K562 (cell line): ENCODE results near the gene DENND5B. TPM values are rescaled to one million over a fixed set of nuclear protein-coding genes. Genes with fewer than 3 reads are reported as not detected.

Experiments
- CUX1 ChIP-seq: fragments of 200-800 bp; sonication (Bioruptor generic); IDR thresholded peaks from 2 replicates; pipeline ENCODE4 v1.6.1; 2016; ENCODE audit warnings: missing genetic modification characterization, missing compliant biosample characterization
- DIDO1 ChIP-seq: fragments of 450-650 bp; IDR thresholded peaks from 2 replicates; pipeline ENCODE4 v1.6.1; 2016; ENCODE audit warnings: low read depth, missing biosample characterization, missing genetic modification characterization
- E2F3 ChIP-seq: fragments of 250-450 bp; sonication (Bioruptor Pico); IDR thresholded peaks from 2 replicates; pipeline ENCODE4 v1.4.0; 2020; ENCODE audit warnings: mild to moderate bottlenecking
- EP400 ChIP-seq: fragments of 450-650 bp; IDR thresholded peaks from 2 replicates; pipeline ENCODE4 v1.6.1; 2017; ENCODE audit warnings: antibody characterized with exemption, mild to moderate bottlenecking, moderate library complexity
- ERF ChIP-seq: fragments of 450-650 bp; formaldehyde crosslinking; IDR thresholded peaks from 2 replicates; pipeline ENCODE4 v1.4.0; 2020; ENCODE audit warnings: mild to moderate bottlenecking, mixed read lengths
- FOXA3 ChIP-seq, 2 experiments: fragments of 450-650 bp in 1 of 2; sonication (generic) in 1 of 2; formaldehyde crosslinking; IDR thresholded peaks in 1 of 2; conservative IDR thresholded peaks in 1 of 2; 2 replicates each; pipeline versions ENCODE4 v1.4.0 to v1.8.0; 2020 to 2022; ENCODE audit warnings: mild to moderate bottlenecking in 2 of 2, missing genetic modification reagents in 1 of 2
- HBP1 ChIP-seq: fragments of 450-650 bp; formaldehyde crosslinking; IDR thresholded peaks from 2 replicates; pipeline ENCODE4 v1.4.0; 2022; ENCODE audit warnings: missing genetic modification characterization
- ID3 ChIP-seq, 2 experiments: fragments of 250-450 bp in 1 of 2; fragments of 450-650 bp in 1 of 2; sonication (Bioruptor Pico) in 1 of 2; IDR thresholded peaks; 2 replicates each; pipeline versions ENCODE4 v1.6.1 to v1.8.0; 2016 to 2021; ENCODE audit warnings: mild to moderate bottlenecking in 2 of 2, moderate library complexity in 2 of 2, missing compliant biosample characterization in 1 of 2, missing genetic modification characterization in 1 of 2
- POLR3G ChIP-seq: IDR thresholded peaks from 2 replicates; pipeline ENCODE4 v1.6.1; 2011; ENCODE audit not compliant: insufficient read length, insufficient replicate concordance; ENCODE audit errors: extremely low read depth
- RFX7 ChIP-seq: fragments of 250-450 bp; sonication (Bioruptor Pico); IDR thresholded peaks from 2 replicates; pipeline ENCODE4 v1.5.1; 2021; ENCODE audit warnings: mild to moderate bottlenecking
- ZNF253 ChIP-seq: fragments of 250-450 bp; sonication (Bioruptor Pico); conservative IDR thresholded peaks from 2 replicates; pipeline ENCODE4 v1.6.1; 2021; ENCODE audit warnings: mild to moderate bottlenecking
- ZNF431 ChIP-seq: sonication (generic); formaldehyde crosslinking; IDR thresholded peaks from 2 replicates; pipeline ENCODE4 v1.8.0; 2022; ENCODE audit warnings: mild to moderate bottlenecking, missing genetic modification reagents
- ZNF449 ChIP-seq: fragments of 250-450 bp; sonication (Bioruptor Pico); IDR thresholded peaks from 2 replicates; pipeline ENCODE4 v1.8.0; 2022; ENCODE audit warnings: moderate library complexity, mild to moderate bottlenecking, inconsistent platforms
- ZNF57 ChIP-seq: fragments of 450-650 bp; formaldehyde crosslinking; IDR thresholded peaks from 2 replicates; pipeline ENCODE4 v1.4.0; 2020; ENCODE audit warnings: mild to moderate bottlenecking, moderate library complexity
- polyA plus RNA-seq, 8 experiments: library from polyadenylated mRNA; depleted of rRNA in 4 of 8; stranded (reverse) in 5 of 8; unstranded in 3 of 8; fragments of >200 nt; fragmentation: Nextera tagmentation in 2 of 8; fragmentation: Illumina TruSeq in 1 of 8; extraction: Ambion mirVana in 2 of 8; extraction: Trizol in 1 of 8; gene quantifications; 2 replicates each; pipeline versions ENCODE4 v1.2.1 to v1.2.3, GENCODE V29; 2011 to 2014; ENCODE audit warnings: inconsistent platforms in 1 of 8, missing spikeins in 1 of 8
- total RNA-seq, 7 experiments: library from RNA; depleted of rRNA in 6 of 7; stranded (reverse); fragments of >200 nt in 6 of 7; fragmentation: Illumina TruSeq in 2 of 7; extraction: Trizol in 2 of 7; gene quantifications; 2 replicates each; pipeline versions ENCODE4 v1.2.1 to v1.2.3, GENCODE V29; 2011 to 2021; ENCODE audit warnings: low replicate concordance in 1 of 7

DENND5B gene
- total and polyA plus RNA-seq, 9 of the 15 experiments (the other 6 are each of a cell fraction or from before 2014, with no cell fraction given), result 0.99 to 6.0 (median 3.6) TPM

GRCh38 chr12:31618228-31619025, 27.5 kb upstream of the DENND5B start (continued):
- TF ChIP-seq CUX1 (CRISPR knock-in tag), result peak; percentile 97
- TF ChIP-seq HBP1 (CRISPR knock-in tag), result peak; percentile 97
- TF ChIP-seq ZNF449 (CRISPR knock-in tag), result peak; percentile 98
- TF ChIP-seq FOXA3 (CRISPR knock-in tag; conservative IDR thresholded peaks at IDR 0.05 in 1 of 2, IDR thresholded peaks at IDR 0.05 in 1 of 2), result peak in 1 of 2 experiments; percentile 30; a peak in 1 of 4 replicates
- peak; percentile 69; the same call in 1 of the 2 replicates for TF ChIP-seq ID3 (CRISPR knock-in tag; IDR thresholded peaks at IDR 0.05)
- TF ChIP-seq ID3 (tag; IDR thresholded peaks at IDR 0.05), result peak; percentile 99
- TF ChIP-seq ZNF431 (CRISPR knock-in tag), result no peak
- TF ChIP-seq ERF (CRISPR knock-in tag), result peak; percentile 98
- peak; percentile 90 for TF ChIP-seq DIDO1 (tag)
- TF ChIP-seq EP400, result no peak
- no peak for TF ChIP-seq ZNF253 (CRISPR knock-in tag)
- TF ChIP-seq POLR3G, result no peak
- TF ChIP-seq E2F3 (CRISPR knock-in tag), result peak; percentile 96
- TF ChIP-seq RFX7 (CRISPR knock-in tag), result peak; percentile 82; the same call in 1 of the 2 replicates
- TF ChIP-seq ZNF57 (CRISPR knock-in tag), result peak; percentile 92
